ENCODE measurements around the gene NFYC. TPM values are rescaled to one million over a fixed set of nuclear protein-coding genes. Genes with fewer than 3 reads are reported as not detected.

NFYC gene
- total and polyA plus RNA-seq, 2 of the 8 experiments (the other 6 are each of a cell fraction or from before 2014, with no cell fraction given), result 54.1 to 124 TPM

DNA sequence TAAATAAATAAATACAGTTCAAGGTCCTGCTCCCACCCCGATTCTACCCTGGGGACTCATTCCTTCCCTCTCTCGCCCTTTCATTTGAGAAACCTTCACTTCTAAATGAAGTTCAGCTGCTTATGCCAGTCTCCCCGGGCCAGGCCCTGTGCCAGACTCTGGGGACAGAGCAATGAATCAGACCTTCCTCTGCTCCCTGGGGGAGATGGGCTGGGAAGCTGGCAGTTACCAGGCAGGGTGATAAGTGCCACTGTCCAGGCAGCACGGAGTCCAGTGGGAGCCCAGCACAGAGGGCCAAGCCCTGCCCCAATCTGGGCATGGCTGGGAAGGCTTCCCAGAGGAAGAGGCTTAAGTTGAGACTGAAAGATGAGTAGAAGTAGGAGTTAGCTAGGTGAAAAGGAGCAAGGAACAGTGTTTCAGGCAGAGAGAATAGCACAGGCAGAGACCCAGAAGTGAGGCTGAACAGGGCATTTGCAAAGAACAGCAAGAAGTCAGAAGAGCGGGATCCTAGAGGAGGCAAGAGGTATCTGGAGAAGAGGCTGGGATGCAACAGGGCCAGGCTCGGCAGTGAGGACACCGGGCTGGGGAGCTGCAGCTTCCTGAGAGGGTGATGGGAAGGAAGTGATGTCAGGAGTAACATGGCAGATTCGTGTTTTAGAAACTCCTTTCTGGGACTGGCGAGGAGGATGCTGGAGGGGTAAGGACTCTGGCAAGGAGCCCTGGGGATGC is 105.6 kb downstream of the NFYC start (continued):
- TF ChIP-seq POU5F1 (IDR thresholded peaks at IDR 0.05; ENCODE audit: low read depth, low read length), result no peak
- no peak for TF ChIP-seq SAP30 (IDR thresholded peaks at IDR 0.05; ENCODE audit: insufficient read depth, insufficient replicate concordance, low read length)
- no peak for TF ChIP-seq CHD1 (IDR thresholded peaks at IDR 0.05; ENCODE audit: low read depth, low read length)
